Measurements from ENCODE around the gene AGR2. TPM values are rescaled to one million over a fixed set of nuclear protein-coding genes. Genes with fewer than 3 reads are reported as not detected.

AGR2 gene
- polyA plus RNA-seq, 1 of the 3 experiments (the other 2 are of a cell fraction) = not detected

- WGBS (ENCODE audit: low lambda C conversion rate) = 65% methylated on average over 4 of the region's 4 CpGs
- Histone ChIP-seq H3K27ac (ENCODE audit: low read depth in 2 of 2, low read length in 1 of 2) (no peak overlapping the region), H3K4me1 (ENCODE audit: control insufficient read depth in 1 of 2, insufficient read depth in 2 of 2, low read depth in 1 of 2, low read length in 1 of 2) (0 out of 4 replicates have a peak, but pooled peaks cover 0 to 3% of the 10 kb centered on the region in 2 experiments), H3K36me3 (replicated peaks in 1 of 2; ENCODE audit: control insufficient read depth in 1 of 2, insufficient read depth in 2 of 2, low read length in 1 of 2) (no peaks in the 10 kb centered on the region), H3K9me2 (no peaks in the 10 kb centered on the region), H3K79me2 (ENCODE audit: insufficient read depth) (no peaks in the 10 kb centered on the region), H3K9ac (no peak overlapping the region), H3K4me3 (ENCODE audit: low read depth in 2 of 2, low read length in 1 of 2) (no peak overlapping the region), H3K9me3 (no peaks in the 10 kb centered on the region), H4K20me1 (ENCODE audit: insufficient read depth) (no peaks in the 10 kb centered on the region), H3F3A (replicated peaks; ENCODE audit: insufficient read depth) (no peaks in the 10 kb centered on the region), H3K27me3 (ENCODE audit: insufficient read depth) (no peaks in the 10 kb centered on the region), H2AFZ (ENCODE audit: low read depth) (no peak overlapping the region), H3K4me2 (no peak overlapping the region)
- DNase-seq = no peak
- ChIA-PET CTCF (no interaction called here), POLR2A (no interaction called here)
- no peak for TF ChIP-seq TCF12 (IDR thresholded peaks at IDR 0.05)
- TF ChIP-seq, protein P1, sequence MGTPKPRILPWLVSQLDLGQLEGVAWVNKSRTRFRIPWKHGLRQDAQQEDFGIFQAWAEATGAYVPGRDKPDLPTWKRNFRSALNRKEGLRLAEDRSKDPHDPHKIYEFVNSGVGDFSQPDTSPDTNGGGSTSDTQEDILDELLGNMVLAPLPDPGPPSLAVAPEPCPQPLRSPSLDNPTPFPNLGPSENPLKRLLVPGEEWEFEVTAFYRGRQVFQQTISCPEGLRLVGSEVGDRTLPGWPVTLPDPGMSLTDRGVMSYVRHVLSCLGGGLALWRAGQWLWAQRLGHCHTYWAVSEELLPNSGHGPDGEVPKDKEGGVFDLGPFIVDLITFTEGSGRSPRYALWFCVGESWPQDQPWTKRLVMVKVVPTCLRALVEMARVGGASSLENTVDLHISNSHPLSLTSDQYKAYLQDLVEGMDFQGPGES (IDR thresholded peaks at IDR 0.05; ENCODE audit: low read depth, low read length) = no peak
Observed at GRCh38 chr7:16762177-16762576, 42.6 kb downstream of the AGR2 start.

GRCh38 chr7:16759840-16760239, 45.0 kb downstream of the AGR2 start:
- no peak for TF ChIP-seq SMC3 (IDR thresholded peaks at IDR 0.05; ENCODE audit: low read depth, low read length)
- Histone ChIP-seq H3K36me3 (replicated peaks in 1 of 2; ENCODE audit: control insufficient read depth in 1 of 2, insufficient read depth in 2 of 2, low read length in 1 of 2) (no peaks in the 10 kb centered on the region), H3K9ac (no peak overlapping the region), H3K4me1 (ENCODE audit: control insufficient read depth in 1 of 2, insufficient read depth in 2 of 2, low read depth in 1 of 2, low read length in 1 of 2) (peaks cover 0 to 2% of the 10 kb centered on the region in 2 experiments; a peak in 2 of 4 replicates), H3K27me3 (ENCODE audit: insufficient read depth) (no peaks in the 10 kb centered on the region), H3K9me2 (no peaks in the 10 kb centered on the region), H2AFZ (ENCODE audit: low read depth) (no peak overlapping the region), H4K20me1 (ENCODE audit: insufficient read depth) (no peaks in the 10 kb centered on the region), H3K79me2 (ENCODE audit: insufficient read depth) (no peaks in the 10 kb centered on the region), H3K9me3 (no peaks in the 10 kb centered on the region), H3K27ac (ENCODE audit: low read depth in 2 of 2, low read length in 1 of 2) (no peak overlapping the region), H3F3A (replicated peaks; ENCODE audit: insufficient read depth) (peaks cover 4% of the 10 kb centered on the region), H3K4me3 (ENCODE audit: low read depth in 2 of 2, low read length in 1 of 2) (no peak overlapping the region), H3K4me2 (no peak overlapping the region)
- CTCF ChIA-PET = no interaction called here
- POLR2A ChIA-PET = no interaction called here
- DNase-seq = no peak
- 43% methylated on average over 1 of the region's 1 CpG for whole genome bisulfite sequencing (ENCODE audit: low lambda C conversion rate)

DNA sequence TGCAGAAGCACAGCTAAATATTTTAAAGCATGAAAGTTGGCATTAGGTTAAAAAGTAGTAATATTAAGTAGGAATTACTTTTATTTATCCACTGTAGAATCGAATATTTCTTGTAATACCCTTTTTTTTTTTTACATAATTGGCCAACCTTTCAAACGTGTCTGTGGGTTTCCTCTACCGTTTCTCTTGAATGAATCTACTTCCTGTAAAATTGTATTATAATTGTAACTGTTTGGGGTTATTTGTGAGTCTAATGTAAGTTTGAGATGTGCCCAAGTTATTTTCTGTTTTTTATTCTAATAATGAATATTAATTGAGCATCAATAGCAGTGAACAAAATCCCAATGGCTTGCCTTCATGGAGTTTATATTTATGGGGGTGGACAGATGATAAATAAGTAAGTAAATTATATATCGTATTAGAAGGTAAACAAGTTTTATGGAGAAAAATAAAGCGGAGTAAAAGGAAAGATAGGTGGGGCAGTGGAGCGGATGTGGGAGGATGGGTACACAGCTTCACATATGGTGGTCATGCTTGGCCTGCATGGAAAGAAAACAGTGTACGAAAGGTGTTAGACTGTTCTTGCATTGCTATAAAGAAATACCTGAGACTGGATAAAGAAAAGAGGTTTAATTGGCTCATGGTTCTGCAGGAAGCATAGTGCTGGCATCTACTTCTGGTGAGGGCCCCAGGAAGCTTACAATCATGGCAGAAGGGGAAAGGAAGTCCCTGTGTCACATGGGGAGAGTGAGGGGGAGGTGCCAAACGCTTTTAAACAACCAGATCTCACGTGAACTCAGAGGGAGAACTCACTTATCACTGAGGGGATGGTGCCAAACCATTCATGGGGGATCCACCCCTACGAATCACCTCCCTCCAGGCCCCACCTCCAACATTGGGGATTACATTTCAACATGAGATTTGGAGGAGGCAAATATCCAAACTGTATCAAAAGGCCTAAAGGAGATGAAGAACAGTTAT, 45.9 kb downstream of the AGR2 start:
- 67% methylated on average over 10 of the region's 10 CpGs for WGBS (ENCODE audit: low lambda C conversion rate)
- Histone ChIP-seq H3K4me1 (ENCODE audit: control insufficient read depth in 1 of 2, insufficient read depth in 2 of 2, low read depth in 1 of 2, low read length in 1 of 2) (peaks cover 0 to 10% of the 10 kb centered on the region in 2 experiments; a peak in 2 of 4 replicates), H3K27me3 (ENCODE audit: insufficient read depth) (no peaks in the 10 kb centered on the region), H3K9me3 (no peaks in the 10 kb centered on the region), H3F3A (replicated peaks; ENCODE audit: insufficient read depth) (peaks cover 5% of the 10 kb centered on the region), H3K27ac (ENCODE audit: low read depth in 2 of 2, low read length in 1 of 2) (no peak overlapping the region), H3K4me3 (ENCODE audit: low read depth in 2 of 2, low read length in 1 of 2) (no peak overlapping the region), H3K9me2 (no peaks in the 10 kb centered on the region), H3K4me2 (no peak overlapping the region), H3K79me2 (ENCODE audit: insufficient read depth) (no peaks in the 10 kb centered on the region), H4K20me1 (ENCODE audit: insufficient read depth) (no peaks in the 10 kb centered on the region), H3K36me3 (replicated peaks in 1 of 2; ENCODE audit: control insufficient read depth in 1 of 2, insufficient read depth in 2 of 2, low read length in 1 of 2) (no peaks in the 10 kb centered on the region), H3K9ac (no peak overlapping the region), H2AFZ (ENCODE audit: low read depth) (no peak overlapping the region)
- POLR2A ChIA-PET = no interaction called here
- CTCF ChIA-PET = interaction anchor here (0.9 to 1.5 kb wide), 3 partner anchors 42 to 457 kb away, joined by 3 to 5 read pairs (median 5); no protein-coding TSS in a partner anchor
- DNase-seq = no peak
- TF ChIP-seq, protein P2, sequence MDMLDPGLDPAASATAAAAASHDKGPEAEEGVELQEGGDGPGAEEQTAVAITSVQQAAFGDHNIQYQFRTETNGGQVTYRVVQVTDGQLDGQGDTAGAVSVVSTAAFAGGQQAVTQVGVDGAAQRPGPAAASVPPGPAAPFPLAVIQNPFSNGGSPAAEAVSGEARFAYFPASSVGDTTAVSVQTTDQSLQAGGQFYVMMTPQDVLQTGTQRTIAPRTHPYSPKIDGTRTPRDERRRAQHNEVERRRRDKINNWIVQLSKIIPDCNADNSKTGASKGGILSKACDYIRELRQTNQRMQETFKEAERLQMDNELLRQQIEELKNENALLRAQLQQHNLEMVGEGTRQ (IDR thresholded peaks at IDR 0.05; ENCODE audit: borderline replicate concordance, low read depth, low read length) = no peak
- TF ChIP-seq EZH2phosphoT487 (IDR thresholded peaks at IDR 0.05; ENCODE audit: borderline replicate concordance, low read depth) (no peak), RCOR1 (IDR thresholded peaks at IDR 0.05; ENCODE audit: low read length) (no peak), NFIC (IDR thresholded peaks at IDR 0.05; ENCODE audit: borderline replicate concordance) (no peak), TAF1 (IDR thresholded peaks at IDR 0.05; ENCODE audit: borderline replicate concordance, low read depth, low read length) (no peak), NRF1 (IDR thresholded peaks at IDR 0.05; ENCODE audit: low read depth, low read length) (no peak), MAX (IDR thresholded peaks at IDR 0.05; ENCODE audit: low read depth) (no peak)
- TF ChIP-seq, protein P3, sequence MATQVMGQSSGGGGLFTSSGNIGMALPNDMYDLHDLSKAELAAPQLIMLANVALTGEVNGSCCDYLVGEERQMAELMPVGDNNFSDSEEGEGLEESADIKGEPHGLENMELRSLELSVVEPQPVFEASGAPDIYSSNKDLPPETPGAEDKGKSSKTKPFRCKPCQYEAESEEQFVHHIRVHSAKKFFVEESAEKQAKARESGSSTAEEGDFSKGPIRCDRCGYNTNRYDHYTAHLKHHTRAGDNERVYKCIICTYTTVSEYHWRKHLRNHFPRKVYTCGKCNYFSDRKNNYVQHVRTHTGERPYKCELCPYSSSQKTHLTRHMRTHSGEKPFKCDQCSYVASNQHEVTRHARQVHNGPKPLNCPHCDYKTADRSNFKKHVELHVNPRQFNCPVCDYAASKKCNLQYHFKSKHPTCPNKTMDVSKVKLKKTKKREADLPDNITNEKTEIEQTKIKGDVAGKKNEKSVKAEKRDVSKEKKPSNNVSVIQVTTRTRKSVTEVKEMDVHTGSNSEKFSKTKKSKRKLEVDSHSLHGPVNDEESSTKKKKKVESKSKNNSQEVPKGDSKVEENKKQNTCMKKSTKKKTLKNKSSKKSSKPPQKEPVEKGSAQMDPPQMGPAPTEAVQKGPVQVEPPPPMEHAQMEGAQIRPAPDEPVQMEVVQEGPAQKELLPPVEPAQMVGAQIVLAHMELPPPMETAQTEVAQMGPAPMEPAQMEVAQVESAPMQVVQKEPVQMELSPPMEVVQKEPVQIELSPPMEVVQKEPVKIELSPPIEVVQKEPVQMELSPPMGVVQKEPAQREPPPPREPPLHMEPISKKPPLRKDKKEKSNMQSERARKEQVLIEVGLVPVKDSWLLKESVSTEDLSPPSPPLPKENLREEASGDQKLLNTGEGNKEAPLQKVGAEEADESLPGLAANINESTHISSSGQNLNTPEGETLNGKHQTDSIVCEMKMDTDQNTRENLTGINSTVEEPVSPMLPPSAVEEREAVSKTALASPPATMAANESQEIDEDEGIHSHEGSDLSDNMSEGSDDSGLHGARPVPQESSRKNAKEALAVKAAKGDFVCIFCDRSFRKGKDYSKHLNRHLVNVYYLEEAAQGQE (IDR thresholded peaks at IDR 0.05; ENCODE audit: low read depth, low read length) = no peak
- TF ChIP-seq, protein P1 (IDR thresholded peaks at IDR 0.05; ENCODE audit: low read depth, low read length) = no peak
